ENCODE measurements around the gene ZNF215. TPM values are rescaled to one million over a fixed set of nuclear protein-coding genes. Genes with fewer than 3 reads are reported as not detected.

ZNF215 gene
- total RNA-seq, 2 donors from 2014 or later: 4.9 to 7.3 TPM

- Histone ChIP-seq H3K27ac (no peak overlapping the region), H3K27me3 (no peaks in the 10 kb centered on the region), H3K4me1 (no peaks in the 10 kb centered on the region), H3K36me3 (replicated peaks in 1 of 2; ENCODE audit: insufficient read depth in 1 of 2, low read depth in 2 of 2) (no peaks in the 10 kb centered on the region), H3K4me3 (no peak overlapping the region), H3K9me3 (no peaks in the 10 kb centered on the region)
- WGBS, 2 donors: 50 to 54% methylated on average over 1 of the region's 1 CpG
- TF ChIP-seq POLR2A (IDR thresholded peaks at IDR 0.05): no peak
- no peak for TF ChIP-seq CTCF (IDR thresholded peaks at IDR 0.05)
- no peak for ATAC-seq
- no peak for DNase-seq
- intact Hi-C loops (cut with DNase I): no loop called here
Observed at GRCh38 chr11:6986487-6986886, 60.3 kb downstream of the ZNF215 start.

GRCh38 chr11:6988506-6988905 is 62.3 kb downstream of the ZNF215 start:
- no peaks in the 10 kb centered on the region for H3K36me3 ChIP-seq (replicated peaks in 1 of 2; ENCODE audit: insufficient read depth in 1 of 2, low read depth in 2 of 2)
- no peaks in the 10 kb centered on the region for H3K4me1 ChIP-seq
- intact Hi-C loops (cut with DNase I): no loop called here
- H3K27me3 ChIP-seq: no peaks in the 10 kb centered on the region
- no peak overlapping the region for H3K27ac ChIP-seq
- H3K4me3 ChIP-seq: no peak overlapping the region
- TF ChIP-seq CTCF (IDR thresholded peaks at IDR 0.05): no peak
- ATAC-seq: no peak
- H3K9me3 ChIP-seq: no peaks in the 10 kb centered on the region
- DNase-seq: no peak

- DNase-seq (no peak), ATAC-seq (no peak)
- Histone ChIP-seq H3K36me3 (replicated peaks in 1 of 2; ENCODE audit: insufficient read depth in 1 of 2, low read depth in 2 of 2) (no peaks in the 10 kb centered on the region), H3K9me3 (no peaks in the 10 kb centered on the region), H3K4me1 (no peaks in the 10 kb centered on the region), H3K4me3 (no peak overlapping the region), H3K27me3 (no peaks in the 10 kb centered on the region), H3K27ac (no peak overlapping the region)
- WGBS, 2 donors: 79 to 83% methylated on average over 6 of the region's 6 CpGs
- TF ChIP-seq POLR2A (IDR thresholded peaks at IDR 0.05): no peak
- TF ChIP-seq CTCF (IDR thresholded peaks at IDR 0.05): no peak
- intact Hi-C loops (cut with DNase I): no loop called here
Observed at GRCh38 chr11:6991227-6991626, 65.0 kb downstream of the ZNF215 start.

GRCh38 chr11:6992026-6992425 is 65.8 kb downstream of the ZNF215 start:
- Histone ChIP-seq H3K27me3 (no peaks in the 10 kb centered on the region), H3K27ac (no peak overlapping the region), H3K4me3 (no peak overlapping the region), H3K4me1 (no peaks in the 10 kb centered on the region), H3K36me3 (replicated peaks in 1 of 2; ENCODE audit: insufficient read depth in 1 of 2, low read depth in 2 of 2) (no peaks in the 10 kb centered on the region), H3K9me3 (no peaks in the 10 kb centered on the region)
- intact Hi-C loops (cut with DNase I): no loop called here
- TF ChIP-seq POLR2A (IDR thresholded peaks at IDR 0.05): no peak
- TF ChIP-seq CTCF (IDR thresholded peaks at IDR 0.05): no peak
- WGBS, 2 donors: 72 to 83% methylated on average over 2 of the region's 2 CpGs
- DNase-seq: no peak
- ATAC-seq: no peak

- Histone ChIP-seq H3K4me1 (no peaks in the 10 kb centered on the region), H3K9me3 (no peaks in the 10 kb centered on the region), H3K27ac (no peak overlapping the region), H3K36me3 (replicated peaks in 1 of 2; ENCODE audit: insufficient read depth in 1 of 2, low read depth in 2 of 2) (no peaks in the 10 kb centered on the region), H3K4me3 (no peak overlapping the region), H3K27me3 (no peaks in the 10 kb centered on the region)
- intact Hi-C loops (cut with DNase I): no loop called here
- WGBS, 2 donors: 48 to 49% methylated on average over 11 of the region's 11 CpGs
- no peak for ATAC-seq
- TF ChIP-seq POLR2A (IDR thresholded peaks at IDR 0.05) (no peak), CTCF (IDR thresholded peaks at IDR 0.05) (no peak)
- DNase-seq: no peak
Observed at GRCh38 chr11:6992457-6993417, 66.5 kb downstream of the ZNF215 start.

All from body of pancreas (tissue), 4 donors.